GM15510 (cell line): ENCODE data around the gene ABLIM2.

Source experiments
- POLR2A ChIP-seq: IDR thresholded peaks from 3 replicates; pipeline ENCODE4 v1.6.1; 2011; ENCODE audit warnings: borderline replicate concordance; ENCODE audit not compliant: insufficient read length; ENCODE audit errors: extremely low read depth

ABLIM2 gene

GRCh38 chr4:8107146-8107657 is 51.4 kb downstream of the ABLIM2 start:
- no peak for TF ChIP-seq POLR2A

GRCh38 chr4:8106451-8107025 is 52.1 kb downstream of the ABLIM2 start:
- TF ChIP-seq POLR2A: no peak

- no peak for TF ChIP-seq POLR2A
Measured at GRCh38 chr4:8105306-8106100, 53.1 kb downstream of the ABLIM2 start.

GRCh38 chr4:8104491-8105305 is 53.9 kb downstream of the ABLIM2 start:
- TF ChIP-seq POLR2A: no peak

GRCh38 chr4:8103421-8104390 is 54.9 kb downstream of the ABLIM2 start:
- no peak for TF ChIP-seq POLR2A

- no peak for TF ChIP-seq POLR2A
Measured at GRCh38 chr4:8102831-8103230, 55.8 kb downstream of the ABLIM2 start.

GRCh38 chr4:8102076-8102355 is 56.6 kb downstream of the ABLIM2 start:
- TF ChIP-seq POLR2A: no peak

GRCh38 chr4:8101213-8102075 is 57.2 kb downstream of the ABLIM2 start:
- no peak for TF ChIP-seq POLR2A

- no peak for TF ChIP-seq POLR2A
Measured at GRCh38 chr4:8099981-8100464, 58.6 kb downstream of the ABLIM2 start.

- TF ChIP-seq POLR2A: no peak
Measured at GRCh38 chr4:8098506-8098905, 60.1 kb downstream of the ABLIM2 start.

- TF ChIP-seq POLR2A: no peak
Measured at GRCh38 chr4:8097721-8098345, 60.8 kb downstream of the ABLIM2 start.

GRCh38 chr4:8097141-8097541 is 61.5 kb downstream of the ABLIM2 start:
- TF ChIP-seq POLR2A: no peak

- no peak for TF ChIP-seq POLR2A
Measured at GRCh38 chr4:8096690-8097061, 61.9 kb downstream of the ABLIM2 start.
